ENCODE measurements around the gene SLC27A4.

Gene SLC27A4

DNA sequence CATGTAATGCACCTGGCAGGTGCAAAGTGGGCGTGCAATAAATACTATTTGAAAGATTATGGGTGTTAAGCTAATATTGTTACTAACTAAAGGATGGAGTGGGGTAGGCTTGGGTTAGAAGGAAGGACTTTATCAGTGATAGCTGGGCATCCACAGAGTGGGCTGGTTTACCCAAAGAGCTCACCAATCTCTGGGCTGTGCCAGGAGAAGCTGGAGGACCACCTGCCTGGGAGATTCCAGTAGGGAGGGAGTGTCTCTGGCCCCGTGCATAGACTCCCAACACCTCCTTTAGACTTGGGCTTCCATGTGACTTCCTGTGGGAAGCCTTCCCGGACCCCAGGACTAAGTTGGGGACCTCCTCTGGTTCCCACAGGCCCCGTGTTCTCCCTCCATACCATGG lies 25.2 kb downstream of the SLC27A4 start:
- no peak for DNase-seq (ENCODE audit: low read depth)

GRCh38 chr9:128369024-128369706 lies 28.8 kb downstream of the SLC27A4 start:
- no peak for DNase-seq (ENCODE audit: low read depth)

DNA sequence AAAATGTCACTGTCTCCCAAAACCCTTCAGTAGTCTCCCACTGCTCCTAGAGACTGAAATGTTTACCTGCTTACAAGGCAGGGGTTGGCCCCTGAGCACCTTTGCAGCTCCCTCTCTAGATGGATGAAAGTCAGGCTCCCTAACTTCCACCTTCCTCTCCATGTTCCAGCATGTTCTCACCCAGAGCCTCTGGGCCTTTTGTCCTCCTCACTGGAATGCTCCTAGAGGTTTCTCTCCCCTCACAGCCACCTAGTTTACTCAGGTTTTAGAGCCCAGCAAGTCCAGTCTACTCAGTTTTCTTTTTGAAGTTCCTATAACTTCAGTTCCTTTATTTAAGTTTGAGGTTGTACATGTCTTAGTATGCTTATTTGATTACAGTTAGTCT lies 30.0 kb downstream of the SLC27A4 start:
- DNase-seq (ENCODE audit: low read depth): no peak

GRCh38 chr9:128370752-128371629 lies 30.7 kb downstream of the SLC27A4 start, which contains the start of gene URM1:
TSS of gene URM1 (plus strand) at chr9:128371374. CDS start at chr9:128371381, 7 bp downstream.
- DNase-seq (ENCODE audit: low read depth): peak; percentile 97

- DNase-seq (ENCODE audit: low read depth): no peak
Measured at GRCh38 chr9:128371630-128372117, 31.3 kb downstream of the SLC27A4 start.

DNA sequence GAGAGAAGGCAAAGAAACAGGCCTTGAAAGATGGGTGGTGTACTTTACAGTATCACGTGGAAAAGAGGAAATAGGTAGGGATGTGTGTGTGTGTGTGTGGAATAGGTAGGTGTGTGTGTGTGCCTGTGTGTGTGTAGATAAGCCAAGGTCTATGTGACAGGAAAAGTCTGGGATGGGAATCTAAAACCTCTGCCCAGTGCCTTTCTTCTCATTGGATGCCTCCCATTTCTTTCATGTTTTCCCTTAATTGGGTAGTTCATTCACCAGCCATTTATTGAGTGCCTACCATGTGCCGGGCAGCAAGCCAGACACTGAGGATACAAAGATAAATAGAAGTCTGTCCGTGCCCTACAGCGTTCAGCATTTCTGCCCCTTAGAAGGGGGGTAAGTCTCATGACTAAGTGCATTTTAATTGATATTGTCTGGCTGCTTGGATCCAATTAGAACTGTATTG lies 31.9 kb downstream of the SLC27A4 start:
- no peak for DNase-seq (ENCODE audit: low read depth)

GRCh38 chr9:128372784-128373183 lies 32.5 kb downstream of the SLC27A4 start:
- DNase-seq (ENCODE audit: low read depth): no peak

GRCh38 chr9:128374221-128374675 lies 33.9 kb downstream of the SLC27A4 start:
- no peak for DNase-seq (ENCODE audit: low read depth)

- DNase-seq (ENCODE audit: low read depth): no peak
Measured at GRCh38 chr9:128375865-128376264, 35.5 kb downstream of the SLC27A4 start.

- no peak for DNase-seq (ENCODE audit: low read depth)
Measured at GRCh38 chr9:128382261-128382660, 41.9 kb downstream of the SLC27A4 start.

DNA sequence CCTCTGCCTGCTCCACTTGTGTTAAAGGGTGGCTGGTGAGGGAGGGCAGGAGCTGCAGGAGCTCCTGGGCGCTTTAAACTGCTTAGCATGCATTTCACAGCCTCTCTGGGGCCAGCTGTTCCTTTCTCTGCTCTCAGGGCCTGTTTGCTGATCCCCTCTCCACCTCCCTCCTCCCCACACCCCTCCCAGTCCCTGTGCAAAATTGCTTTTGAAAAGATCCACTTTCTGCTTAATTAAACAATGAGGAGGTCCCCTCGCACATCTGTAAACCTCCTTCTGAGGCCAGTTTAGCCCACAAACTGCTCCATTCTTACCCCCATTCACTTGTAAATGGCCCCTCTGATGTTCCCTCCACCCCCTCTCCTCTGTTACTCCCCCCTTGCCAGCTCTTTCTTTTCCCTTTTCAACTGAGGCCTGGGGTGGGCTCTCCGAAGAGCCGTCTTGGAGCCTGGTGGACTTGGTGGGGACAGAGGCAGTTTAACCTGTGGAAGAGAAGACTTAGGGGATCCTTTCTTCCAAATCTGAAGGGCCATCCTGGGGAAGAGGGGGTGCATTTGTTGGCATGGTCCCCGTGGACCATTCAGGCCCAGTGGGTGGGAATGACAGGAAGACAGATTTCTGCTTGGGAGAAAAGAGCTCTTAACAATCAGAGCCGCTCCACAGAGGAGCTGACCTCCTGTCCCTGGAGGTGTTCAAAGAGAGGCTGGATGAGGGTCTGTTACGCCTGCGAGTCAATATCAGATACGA lies 42.9 kb downstream of the SLC27A4 start:
- no peak for DNase-seq (ENCODE audit: low read depth)

DNA sequence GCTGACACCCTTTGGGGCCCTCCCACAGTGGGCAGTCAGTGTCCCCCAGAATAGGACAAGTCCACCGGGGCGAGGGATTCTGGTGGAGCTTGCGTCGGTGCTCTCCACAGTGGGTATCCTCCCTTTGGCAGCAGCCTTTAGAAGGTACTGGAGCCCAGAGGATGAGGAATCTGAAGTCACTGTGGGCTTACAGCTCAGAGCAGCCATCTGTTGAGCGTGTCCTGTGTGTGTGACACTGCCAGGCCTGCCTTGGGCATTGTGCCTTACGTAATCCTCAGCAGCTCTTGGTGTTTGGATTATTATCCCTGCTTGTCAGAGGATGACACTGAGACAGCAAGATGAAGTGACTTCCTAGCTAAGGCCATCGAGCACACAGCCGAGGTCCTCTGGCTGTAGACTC lies 43.5 kb downstream of the SLC27A4 start:
- no peak for DNase-seq (ENCODE audit: low read depth)

- DNase-seq (ENCODE audit: low read depth): no peak
Measured at GRCh38 chr9:128384801-128385495, 44.6 kb downstream of the SLC27A4 start.

DNA sequence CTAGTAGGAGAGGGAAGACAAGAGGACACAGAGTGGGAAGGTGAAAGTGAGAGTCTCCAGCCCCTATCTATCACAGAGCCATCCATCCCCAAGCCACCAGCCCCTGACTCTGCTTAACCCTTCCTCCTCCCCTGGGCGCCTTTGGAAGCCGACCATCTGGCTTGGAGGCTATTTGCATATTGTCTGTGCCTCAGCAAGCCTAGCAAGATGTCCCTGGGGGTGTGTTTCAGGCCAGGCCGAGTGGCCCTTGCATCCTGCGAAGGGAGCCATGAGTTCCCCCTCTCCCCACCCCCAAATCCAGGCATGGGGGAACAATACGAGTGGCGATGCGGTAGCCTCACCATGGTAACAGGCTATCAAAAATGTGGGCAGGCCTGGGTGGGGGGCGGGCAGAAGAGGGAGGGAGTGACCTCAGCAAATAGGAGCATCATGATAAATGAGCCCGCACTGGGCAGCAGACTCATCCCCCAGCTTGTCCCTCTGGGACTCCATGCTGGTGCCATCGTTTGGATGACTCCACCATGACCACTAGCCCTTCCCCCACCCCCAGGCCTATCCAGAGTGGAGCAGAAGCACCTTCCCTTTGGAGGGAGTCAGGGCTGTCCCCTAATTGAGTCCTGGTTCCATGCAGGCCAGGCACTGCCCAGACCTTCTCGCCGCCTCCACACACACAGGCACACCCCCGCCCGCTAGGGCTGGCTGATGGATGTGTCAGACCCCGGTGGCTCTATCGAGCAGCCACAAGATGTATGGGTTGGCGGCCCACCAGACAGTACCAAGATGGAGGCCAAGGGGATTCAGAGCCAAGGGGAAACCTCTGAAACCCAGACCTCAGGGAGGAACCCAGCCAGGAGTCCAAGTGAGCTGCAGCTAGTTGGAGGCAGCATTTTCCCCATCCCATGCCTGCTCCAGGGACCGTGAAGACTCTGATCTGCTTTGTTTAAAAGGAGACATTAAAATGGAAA lies 45.5 kb downstream of the SLC27A4 start:
- no peak for DNase-seq (ENCODE audit: low read depth)

DNA sequence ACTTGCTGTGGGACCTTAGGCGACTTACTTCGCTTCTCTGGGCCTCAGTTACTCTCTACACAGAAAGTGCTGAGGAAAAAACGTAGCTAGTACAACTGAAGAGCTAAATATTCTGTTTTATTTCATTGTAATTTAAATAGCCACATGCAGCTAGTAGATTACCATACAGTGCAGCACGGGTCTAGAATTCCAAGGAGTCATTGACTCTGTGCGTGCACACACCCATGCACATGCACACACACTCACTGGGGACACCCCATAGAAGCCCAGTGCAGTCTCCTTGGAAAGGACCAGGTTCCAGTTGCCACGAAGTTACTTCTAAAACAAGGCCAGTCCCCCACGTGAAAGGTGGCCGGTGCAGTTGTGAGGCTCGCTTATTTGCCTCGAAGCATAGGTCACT lies 47.8 kb downstream of the SLC27A4 start:
- no peak for DNase-seq (ENCODE audit: low read depth)

DNA sequence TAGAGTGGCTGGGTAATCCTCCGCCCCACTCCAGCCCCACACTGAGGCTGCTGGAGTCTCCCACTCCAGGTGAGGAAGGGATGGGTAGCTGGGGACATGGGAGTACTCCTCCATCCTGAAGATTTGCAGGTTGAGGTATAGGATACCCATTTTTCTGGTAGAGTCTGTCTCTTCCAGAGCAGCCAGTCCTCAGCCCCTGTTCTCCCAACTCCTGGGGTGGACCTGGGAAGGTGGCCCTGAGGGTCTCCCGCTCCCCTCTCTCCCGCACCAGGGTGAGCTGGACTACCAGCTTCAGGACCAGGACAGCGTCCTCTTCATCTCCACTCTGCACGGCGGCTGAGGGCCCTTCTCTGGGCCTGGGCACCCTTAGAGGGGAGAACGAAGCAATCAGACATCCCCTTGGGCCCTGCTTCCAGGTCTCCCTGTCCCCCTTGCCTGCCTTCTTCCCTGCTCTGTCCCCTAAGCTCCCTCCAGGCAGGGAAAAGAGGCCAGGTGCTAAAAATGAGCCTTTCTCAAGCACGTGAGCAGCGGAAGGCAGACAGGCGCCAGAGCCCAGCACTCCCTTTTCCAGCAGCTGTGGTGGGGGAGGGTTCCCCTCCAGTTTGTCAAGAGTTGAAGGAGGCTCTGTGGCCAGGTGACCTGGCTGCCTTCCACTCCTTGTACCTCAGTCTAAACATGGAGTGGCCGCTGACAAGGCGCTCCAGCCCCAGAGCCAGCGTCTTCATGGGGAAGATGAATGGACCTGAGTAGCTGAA lies 49.2 kb downstream of the SLC27A4 start:
- DNase-seq (ENCODE audit: low read depth): no peak

GRCh38 chr9:128390150-128390812 lies 50.0 kb downstream of the SLC27A4 start:
- no peak for DNase-seq (ENCODE audit: low read depth)

DNA sequence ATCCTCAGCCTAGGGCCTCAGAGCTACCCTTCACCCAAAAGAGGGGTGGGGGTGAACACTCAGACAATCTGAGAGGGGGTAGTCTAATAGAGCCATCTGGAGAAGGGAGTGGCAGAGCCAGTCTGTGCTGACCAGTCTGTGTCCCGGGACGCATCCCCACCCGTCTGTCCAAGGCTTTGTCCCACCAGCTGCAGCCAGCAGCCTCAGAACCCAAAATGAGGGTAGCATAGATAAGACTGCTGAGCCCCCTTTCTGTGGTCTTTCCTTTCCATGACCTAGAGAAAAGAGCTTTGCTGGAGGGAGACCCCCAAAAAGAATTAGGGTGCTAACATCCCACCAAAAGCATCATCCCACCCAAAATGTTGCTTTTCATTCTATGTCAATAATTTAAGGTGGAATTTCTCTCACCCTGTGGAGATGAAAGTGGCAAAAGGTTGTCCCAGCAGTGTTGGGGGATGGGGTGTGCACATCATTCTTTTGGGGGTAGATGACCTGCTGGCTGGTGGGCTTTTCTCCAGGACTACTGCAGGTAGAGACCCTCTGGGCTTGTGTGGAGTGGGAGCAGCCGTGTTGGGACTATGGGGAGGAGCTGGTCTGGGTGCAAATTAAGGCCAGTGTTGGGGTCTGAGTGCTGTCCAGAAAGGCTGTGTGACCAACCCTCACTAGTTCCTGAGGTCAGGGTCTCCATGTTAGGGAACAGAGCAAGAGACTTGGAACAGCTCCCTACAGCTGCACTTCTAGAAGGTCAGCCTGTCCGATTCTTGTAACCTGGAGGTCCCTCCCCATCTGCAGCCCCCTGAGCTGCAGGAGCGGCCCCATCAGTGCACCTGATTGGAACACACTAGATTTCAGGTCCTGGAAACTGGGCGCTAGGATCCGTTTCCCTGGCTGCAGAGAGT lies 50.7 kb downstream of the SLC27A4 start:
- DNase-seq (ENCODE audit: low read depth): no peak
